ENCODE measurements around the gene IGLON5.

Gene IGLON5

DNA sequence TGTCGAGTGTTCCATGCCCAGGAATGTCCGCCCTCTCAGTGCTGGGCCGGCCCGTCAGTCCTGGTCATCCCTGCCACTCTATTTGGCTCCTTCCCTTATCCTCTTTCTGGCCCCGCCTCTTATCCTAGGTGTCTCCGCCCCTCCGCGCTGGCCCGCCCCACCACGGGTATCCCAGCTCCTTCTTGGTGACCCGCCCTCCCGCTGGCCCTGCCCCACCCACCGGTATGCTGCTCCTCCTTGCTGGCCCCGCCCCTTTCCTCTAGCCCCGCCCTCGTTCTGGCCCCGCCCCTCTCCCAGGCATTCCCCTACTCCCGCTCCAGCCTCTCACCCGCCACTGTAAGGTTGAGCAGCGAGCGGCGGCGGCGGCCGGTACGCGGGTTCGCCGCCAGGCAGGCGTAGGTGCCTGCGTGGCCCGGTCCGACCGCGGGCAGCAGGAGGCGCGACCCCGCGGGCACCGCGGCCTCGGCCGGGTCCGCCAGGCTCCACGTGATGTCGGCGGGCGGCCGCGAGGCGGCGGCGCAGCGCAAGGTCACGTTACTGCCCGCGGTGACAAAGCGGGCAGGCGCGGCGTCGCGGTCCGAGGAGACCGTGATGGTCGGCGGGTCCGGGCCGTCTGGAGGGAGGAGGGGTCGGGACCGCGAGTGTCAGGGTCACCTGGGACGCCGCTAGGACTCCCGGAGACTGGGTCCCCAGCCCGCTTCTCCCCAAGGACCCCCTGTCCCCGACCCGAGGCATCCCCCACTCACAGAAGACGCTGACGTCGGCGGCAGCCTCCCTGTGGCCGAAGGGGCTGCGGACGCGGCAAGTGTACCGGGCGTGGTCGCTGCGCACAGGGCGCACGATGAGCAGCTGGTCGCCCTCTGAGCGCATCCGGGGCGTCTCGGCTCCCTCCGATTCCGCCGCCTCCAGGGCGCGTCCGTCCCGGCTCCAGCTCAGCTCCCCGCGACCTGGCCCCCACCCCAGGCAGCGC lies 28.5 kb downstream of the IGLON5 start:
- peak; percentile 98 to 99 (median 99) for DNase-seq

DNA sequence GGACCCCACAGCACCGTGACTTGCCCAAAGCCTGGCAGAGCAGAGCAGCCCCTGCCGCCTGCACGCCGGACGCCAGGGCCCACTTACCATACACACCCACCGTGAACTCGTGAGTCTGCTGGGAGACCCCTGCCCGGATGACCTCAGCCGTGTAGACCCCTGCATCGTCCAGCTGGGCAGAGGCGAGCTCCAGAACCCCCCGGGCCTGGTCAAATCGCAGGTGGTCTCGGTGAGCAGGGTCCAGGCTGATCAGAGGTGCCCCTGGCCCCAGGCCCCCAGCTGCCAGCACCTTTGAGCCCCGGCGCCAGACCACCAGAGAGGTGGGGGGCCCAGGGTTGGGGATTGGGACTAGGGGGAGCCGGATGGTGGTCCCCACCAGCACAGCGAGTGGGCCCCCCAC lies 29.6 kb downstream of the IGLON5 start:
- DNase-seq: no peak

DNA sequence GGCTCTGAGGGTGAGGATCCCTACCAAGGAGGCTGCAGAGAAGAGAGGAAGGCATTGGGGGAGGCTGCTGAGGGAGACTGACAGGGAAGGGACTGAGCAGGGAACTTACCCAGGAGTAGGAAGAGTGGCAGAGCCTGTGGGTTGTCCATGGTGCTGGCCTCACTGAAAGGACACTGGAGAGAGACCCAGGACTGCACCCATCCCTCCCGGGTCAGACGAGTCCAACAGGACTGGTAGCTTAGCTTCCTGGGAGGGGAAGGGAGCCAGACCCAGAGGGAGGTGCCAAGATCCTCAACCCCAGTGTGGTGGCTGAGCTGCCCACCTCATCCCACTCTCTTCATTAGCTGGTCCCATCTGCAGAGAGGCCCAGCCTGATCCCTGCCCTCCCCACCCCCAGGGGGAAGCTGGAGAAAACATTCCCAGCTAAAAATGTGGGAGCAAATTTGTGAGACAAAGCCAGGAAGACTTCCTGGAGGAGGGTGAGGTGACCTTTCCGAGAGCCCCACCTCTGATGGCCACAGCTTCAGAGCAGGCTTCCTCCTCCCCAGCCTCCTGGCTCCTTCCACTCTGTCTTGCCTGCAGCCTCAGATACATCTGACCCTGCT lies 30.6 kb downstream of the IGLON5 start, which contains the start of gene VSIG10L:
Gene VSIG10L (minus strand): TSS at position 164 of the 605 bp plus-strand sequence. CDS start 15 bp downstream, at position 149.
- peak in 2 of 3 donors; percentile 19 to 36 for DNase-seq

DNA sequence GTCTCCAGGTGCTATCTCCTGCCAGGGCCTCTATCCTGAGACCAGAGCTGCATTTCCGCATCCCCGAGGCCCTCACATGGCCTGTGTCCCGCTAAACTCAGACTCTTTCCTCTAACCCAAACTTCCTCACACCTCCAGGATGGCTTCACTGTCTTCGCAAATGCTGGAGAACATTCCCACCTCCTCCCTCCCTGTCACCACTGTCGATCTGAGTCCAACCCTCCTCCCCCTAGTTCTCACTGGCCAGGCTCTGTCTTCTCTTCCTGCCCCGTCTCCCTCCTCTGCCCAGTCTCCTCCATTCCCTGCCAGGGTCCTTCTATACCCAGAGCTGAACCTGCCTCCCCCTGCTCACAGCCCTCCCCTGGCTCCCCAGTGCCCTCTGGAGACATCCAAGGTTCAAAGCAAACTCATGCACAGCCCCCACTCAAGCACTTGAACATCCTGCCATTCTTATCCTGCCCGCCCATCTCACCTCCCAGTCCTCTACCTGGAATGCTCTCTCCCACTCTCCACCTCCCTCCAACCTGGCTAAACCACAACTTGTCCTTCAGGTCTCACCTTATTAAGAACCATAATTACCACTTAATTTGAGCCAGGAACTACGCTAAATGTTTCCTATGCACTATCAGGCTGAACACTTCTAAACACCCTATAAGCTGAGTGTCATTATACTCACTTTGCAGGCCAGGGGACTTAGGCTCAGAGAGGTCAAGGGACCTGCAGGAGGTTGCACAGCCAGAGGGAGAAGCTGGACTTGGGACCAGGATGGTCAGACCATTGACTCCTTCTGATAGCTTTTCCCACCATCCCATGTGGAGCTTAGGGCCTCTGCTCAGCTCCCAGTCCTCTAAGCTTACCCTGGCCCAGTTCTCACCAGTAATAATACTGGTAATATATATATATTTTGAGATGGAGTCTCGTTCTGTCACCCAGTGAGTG lies 31.5 kb downstream of the IGLON5 start:
- DNase-seq: no peak

DNA sequence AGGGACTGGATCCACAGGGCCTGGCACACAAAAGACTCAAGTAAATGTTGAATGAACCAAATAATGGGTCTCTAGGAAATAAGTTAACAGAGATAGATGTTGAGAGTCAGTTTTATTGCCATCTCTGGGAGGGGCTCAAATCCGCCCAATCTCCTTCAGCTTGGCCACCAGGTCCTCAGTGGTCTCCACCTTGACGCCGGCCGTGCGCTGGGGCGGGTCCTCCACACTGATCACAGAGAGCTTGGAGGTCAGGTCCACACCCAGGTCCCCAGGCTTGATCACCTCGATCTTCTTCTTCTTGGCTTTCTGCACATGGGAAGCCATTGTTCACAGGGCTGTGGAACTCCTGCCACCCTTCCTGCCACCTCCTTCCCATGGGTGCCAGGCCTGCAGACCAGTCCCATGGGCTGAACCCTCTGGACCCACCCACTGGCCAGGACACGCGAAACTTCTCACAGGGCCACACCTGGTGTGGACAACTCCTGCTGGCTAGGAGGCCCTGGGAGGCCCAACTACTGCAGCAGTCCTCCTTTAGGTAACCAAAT lies 33.7 kb downstream of the IGLON5 start:
- DNase-seq: no peak

DNA sequence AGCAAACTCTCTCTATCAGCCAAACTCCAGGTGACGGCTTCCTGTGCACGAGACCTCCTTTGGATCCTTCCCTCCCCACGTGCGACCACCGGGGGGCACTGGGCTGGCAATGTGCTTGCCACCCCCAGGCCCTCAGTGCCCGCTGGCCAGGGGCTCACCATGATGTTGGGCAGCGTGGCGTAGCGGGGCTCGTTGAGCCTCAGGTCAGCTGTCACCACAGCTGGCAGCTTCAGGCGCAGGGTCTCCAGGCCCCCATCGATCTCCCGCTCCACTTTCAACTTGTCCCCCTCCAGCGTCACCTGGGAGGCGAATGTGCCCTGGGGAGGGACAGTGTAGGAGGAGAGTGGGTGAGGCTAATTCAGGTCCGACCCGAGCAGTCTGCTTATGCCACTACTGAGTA lies 35.3 kb downstream of the IGLON5 start:
- DNase-seq: no peak

DNA sequence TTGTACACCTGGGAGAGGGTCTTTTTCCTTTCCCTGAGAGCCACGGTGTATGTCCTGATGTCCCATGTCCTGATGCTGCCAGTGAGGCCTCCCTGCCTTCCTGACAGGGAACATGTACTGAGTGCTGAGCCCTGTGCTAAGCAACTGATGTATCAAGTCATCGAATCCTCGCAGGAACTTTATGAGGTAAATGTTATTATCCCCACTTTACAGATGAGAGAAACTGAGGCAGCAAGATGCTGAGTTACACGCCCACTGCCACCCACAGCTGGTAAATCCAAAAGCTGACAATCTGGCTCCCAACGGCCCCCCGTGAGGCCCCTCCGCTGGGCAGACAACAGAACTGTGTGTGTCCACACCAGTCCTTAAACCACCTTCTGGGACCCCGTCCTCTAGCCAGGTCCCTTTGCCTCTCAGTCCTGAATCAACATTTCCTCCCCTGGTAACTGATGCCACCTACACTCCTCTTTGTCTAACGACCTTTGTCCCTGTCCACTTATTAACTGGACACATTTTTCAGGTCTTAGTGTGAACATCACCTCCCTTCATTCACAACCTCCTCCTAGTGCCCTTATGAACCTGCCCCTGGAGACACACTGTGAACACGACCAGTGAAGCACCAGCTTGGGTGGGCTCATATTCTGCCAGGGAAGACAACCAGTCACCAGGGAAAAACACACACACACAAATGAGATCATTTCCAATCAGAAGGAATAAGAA lies 35.9 kb downstream of the IGLON5 start:
- no peak for DNase-seq

DNA sequence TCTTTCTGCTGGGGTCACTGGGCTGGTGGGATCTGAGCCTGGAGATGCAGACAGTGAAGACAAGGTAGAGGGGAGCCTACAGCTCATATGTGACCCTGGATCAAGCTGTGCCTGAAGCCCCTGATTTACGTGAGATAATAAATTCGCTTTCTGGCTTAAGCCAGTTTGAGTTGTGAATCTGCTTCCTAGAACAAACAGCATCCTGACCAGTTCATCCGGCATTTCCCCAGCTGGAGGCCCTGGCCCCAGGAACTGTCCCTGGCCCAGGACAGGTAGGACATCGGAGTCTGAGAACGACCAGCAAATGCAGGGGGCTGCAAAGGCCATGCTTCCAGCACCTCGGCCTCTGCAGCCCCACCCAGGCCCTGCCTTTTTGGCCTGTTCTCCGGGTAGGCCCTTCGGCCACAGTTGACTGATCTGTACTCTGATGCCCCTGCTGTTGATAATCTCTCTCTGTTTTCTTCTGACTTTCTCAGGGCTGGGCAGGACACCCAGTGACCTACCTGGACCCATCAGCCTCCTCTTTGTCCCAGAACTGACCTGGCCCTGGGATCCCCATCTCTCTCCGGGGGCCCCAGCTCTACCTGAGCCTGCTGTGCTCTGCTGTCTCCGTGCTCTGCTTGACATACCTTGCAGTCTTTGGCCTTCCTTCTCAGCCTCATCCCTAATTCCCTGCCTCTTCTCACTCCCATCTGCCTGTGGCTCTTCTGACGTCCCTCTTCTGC lies 40.0 kb downstream of the IGLON5 start:
- no peak for DNase-seq

DNA sequence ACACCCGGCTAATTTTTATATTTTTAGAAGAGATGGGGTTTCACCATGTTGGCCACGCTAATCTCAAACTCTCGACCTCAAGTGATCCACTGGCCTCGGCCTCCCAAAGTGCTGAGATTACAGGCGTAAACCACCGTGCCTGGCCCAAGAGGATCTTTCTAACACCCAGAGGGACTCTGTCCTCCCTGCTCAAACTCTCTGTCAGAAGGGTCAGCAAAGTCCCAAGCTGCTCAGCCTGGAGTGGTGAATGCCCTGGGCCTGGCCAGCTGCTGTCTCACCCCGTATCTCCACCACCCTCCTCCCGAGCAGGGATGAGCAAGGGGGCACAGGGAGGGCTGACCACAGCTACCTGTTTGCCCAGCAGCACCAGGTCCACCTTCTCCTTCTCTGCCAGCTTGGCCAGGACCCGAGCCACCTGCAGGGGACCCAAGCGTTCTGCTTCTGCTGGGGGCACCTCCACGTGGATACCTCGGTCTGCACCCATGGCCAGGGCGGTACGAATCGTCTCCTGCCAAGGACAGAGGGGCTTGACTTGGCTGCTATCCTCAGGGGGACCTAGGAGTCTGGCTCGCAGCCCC lies 41.4 kb downstream of the IGLON5 start:
- no peak for DNase-seq

DNA sequence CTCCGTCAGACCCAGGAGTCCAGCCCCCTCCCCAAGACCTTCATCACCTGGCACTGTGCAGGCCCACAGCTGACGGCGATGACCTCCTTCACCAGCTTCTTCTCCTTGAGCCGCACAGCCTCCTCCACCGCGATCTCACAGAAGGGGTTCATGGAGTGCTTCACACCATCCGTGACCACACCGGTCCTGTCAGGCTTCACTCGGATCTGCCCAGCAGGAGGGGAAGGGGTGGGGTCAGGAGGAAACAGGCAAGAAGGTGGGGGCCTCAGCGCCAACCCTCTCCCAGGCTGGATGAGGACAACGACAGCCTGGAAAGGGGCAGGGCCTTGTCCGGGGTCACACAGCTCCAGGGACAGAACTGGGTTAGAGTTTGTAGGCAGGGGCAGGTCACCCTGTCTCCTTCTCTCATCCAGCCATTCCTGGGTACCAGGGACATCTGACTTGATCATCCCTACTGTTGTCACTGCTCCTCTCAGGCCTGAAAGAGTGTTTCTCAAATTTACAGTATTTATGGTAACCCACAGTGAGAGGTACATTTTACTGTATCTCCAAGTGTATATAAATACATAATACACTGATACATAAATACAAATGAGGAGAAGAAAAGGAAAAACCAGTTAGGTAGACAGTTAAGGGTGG lies 42.8 kb downstream of the IGLON5 start:
- DNase-seq: no peak

DNA sequence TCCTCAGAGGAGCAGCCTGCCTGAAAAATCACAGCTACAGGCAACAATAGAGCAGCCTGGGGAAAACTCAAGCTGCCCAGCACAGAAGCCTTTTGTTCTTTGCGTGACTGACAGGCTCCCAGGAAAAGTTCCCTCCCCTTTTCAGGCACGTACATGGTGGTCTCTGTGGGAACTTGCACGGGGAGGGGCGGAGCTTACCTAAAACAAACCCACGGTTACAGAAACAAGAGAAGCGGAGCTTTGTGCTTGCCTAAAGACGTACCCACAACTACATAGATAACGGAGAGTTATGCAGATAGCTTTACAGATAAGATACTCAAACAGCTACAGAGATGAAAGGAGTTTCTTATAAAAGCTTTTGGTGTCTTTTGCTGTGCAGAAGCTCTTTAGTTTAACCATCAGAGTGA lies 43.3 kb downstream of the IGLON5 start:
- DNase-seq: no peak

DNA sequence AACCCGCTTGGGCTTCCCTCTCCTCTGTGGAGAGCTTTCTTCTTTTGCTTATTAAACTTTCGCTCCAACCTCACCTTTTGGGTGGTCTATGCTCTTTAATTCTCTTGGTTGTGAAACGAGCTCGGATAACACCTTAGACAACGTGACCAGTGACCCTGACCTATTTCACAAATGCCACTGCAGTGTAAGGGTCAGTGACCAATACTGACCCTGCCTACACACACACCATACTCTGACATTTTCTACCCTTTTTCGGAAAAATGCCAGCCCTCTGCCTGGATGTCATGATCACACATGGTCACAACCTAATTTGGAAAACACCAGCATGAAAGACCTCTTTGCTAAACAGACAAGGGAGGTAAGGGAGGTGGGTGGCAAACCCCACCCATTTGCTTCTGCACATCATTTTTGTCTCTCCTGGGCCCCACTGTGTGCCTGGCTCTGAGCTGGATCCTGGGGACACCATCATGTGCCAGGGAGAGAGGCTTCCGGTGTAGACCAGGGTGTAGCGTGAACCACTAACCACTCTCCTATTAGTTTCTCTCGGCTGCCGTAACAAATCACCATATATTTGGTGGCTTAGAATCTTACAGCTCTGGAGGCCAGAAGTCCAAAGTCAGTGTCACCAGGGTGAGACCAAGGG lies 44.8 kb downstream of the IGLON5 start:
- no peak for DNase-seq

DNA sequence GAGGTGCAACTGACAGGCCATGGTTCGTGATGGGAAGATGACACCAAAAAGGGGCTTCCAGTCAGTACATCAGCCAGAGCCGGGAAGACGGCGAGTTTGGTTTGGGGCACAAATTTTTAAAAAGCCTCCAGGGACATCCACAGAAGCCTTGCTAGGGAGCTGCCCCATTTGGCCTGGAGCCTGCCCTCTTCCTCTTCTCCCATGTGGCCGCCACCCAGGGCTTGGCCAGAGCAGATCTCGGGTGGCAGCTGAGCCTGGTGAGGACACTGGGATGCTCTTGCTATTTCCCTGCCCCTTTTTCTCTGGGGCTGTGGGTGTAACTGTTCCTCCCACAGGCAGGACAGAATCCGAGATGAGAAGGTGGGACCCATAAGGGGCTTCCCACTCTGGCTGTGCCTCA lies 46.5 kb downstream of the IGLON5 start:
- DNase-seq: no peak

DNA sequence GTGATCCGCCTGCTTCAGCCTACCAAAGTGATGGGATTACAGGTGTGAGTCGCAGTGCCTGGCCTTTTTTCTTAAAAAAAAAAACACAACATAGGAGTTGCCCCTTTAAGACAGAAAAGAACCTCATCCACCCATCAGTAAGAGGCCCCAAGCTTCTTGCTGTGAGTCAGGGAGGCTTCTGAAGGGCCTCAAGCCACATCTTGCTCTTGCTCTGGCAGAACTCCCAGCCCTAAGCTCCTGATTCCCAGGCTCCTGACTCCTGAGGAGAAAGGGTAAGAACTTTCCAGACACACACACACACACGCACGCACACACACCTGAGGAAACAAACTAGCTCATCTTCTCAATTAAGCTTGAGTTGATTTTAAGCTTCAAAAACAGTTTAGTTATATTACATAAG lies 47.9 kb downstream of the IGLON5 start:
- DNase-seq: no peak

DNA sequence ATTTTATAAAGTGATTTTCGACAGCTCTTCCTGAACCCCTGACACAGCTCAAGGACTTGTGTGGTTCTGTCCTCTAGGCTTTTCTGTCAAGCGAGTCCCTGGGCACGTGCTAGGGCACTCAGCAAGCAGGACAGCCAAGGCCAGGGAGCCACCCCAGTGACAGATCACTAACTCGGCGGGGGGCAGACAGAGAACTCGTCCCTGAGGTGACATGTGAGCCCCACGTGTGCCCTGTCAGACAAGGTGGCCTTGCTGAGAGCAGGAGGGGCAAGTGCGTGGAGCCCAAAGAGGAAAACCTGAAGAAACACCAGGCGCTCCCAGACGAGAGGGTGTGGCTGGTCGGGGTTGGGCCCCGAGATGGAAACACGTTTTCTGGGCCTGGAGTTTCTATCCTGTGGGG lies 49.8 kb downstream of the IGLON5 start:
- no peak for DNase-seq

DNA sequence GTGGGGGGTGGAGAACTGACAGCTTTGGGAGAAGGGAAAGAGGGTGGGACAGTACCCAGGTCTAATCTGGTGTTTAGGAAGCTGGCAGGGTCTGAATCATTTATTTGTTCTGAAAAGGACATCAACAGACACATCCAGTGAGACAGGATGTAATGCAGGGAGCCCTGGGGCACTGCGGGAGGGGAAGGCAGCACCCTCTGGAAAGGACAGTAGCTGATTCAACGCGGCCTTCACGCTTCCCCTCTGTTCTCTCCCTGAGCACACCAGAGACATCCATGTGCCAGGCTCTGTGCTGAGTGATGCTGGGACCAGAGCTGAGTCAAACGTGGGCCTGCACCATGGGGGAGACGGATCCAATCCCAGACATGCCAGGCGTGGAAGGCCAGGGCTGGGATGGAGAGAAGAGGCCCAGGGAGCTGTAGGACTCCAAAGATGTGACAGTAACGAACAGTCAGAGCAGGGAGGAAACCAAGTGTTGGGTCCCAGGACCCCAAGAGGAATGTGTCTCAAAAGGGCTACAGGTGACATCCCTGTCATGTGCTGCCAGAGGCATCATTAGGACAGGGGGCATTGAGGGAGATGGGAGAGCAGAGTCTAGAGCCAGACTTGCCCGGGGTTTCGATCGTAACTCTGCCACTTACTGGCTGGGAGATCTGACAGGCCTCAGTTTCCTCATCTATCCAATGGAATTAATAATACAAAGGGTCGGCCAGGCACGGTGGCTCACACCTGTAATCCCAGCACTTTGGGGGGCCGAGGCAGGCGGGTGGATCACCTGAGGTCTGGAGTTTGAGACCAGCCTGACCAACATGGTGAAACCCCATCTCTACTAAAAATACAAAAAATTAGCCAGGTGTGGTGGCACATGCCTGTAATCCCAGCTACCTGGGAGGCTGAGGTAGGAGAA lies 53.0 kb downstream of the IGLON5 start:
- DNase-seq: no peak

DNA sequence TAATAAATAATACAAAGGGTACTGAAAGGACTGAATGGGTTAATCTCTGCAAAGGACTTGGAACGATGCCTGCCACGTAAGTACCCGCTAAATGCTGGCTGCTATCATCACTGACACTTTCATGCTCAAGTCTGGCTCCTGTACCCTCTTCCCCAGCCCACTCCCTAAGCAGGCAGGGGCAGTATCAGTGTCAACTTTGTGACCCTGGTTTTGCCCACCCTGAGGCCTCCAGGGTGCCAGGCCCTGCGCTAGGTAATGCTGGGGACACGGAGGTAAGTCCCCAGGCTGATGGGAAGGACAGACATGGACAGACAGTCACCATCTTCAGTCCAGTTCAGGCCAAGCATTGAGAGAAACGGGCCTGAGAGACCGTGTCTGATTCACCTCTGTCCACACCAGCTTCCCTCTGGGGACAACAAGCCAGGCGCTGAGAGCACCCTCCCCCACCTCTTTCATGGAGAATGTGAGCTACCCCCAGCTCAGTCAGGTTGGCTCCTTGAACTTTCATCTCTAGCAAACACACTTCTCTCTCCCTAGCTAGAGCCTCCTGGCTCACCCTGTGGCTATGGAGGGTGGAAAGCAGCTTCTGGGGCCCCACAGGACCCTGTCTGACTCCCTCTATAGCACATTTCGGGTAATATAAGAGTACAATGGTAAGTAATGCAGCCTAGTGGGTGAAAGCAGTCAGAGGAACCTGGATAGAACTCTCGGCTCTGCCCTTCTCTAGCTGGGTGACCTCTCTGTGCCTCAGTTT lies 53.9 kb downstream of the IGLON5 start:
- peak; percentile 38 to 49 (median 44) for DNase-seq

DNA sequence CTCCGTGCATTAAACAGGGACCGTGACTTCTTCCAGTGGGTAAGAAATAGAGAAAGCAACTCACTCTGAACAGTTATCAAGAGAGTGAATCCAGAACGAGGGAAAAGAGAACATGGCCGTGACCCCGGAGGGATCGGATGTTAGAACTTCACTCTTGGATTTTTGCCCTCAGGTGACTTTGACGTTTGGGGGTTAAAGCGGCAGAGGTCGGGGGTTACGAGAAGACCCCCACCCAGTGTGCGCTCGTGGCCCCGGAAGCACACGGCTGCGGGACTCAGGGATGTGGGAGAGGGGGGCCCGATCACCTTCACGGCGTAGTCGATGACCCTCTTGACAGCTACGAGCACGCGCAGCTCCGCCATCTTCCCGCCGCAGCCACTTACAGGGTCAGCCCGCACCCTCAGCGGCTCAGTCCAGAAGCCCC lies 54.5 kb downstream of the IGLON5 start, which contains the start of gene ETFB:
Gene ETFB (minus strand): TSS at position 424 of the 424 bp plus-strand sequence. CDS start 62 bp downstream, at position 362.
- DNase-seq: no peak
